GM15510 (cell line): ENCODE data around the gene DNASE1.

Experiments used
- POLR2A ChIP-seq: IDR thresholded peaks from 3 replicates; pipeline ENCODE4 v1.6.1; 2011; ENCODE audit warnings: borderline replicate concordance; ENCODE audit not compliant: insufficient read length; ENCODE audit errors: extremely low read depth

DNASE1 gene, protein sequence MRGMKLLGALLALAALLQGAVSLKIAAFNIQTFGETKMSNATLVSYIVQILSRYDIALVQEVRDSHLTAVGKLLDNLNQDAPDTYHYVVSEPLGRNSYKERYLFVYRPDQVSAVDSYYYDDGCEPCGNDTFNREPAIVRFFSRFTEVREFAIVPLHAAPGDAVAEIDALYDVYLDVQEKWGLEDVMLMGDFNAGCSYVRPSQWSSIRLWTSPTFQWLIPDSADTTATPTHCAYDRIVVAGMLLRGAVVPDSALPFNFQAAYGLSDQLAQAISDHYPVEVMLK

DNA sequence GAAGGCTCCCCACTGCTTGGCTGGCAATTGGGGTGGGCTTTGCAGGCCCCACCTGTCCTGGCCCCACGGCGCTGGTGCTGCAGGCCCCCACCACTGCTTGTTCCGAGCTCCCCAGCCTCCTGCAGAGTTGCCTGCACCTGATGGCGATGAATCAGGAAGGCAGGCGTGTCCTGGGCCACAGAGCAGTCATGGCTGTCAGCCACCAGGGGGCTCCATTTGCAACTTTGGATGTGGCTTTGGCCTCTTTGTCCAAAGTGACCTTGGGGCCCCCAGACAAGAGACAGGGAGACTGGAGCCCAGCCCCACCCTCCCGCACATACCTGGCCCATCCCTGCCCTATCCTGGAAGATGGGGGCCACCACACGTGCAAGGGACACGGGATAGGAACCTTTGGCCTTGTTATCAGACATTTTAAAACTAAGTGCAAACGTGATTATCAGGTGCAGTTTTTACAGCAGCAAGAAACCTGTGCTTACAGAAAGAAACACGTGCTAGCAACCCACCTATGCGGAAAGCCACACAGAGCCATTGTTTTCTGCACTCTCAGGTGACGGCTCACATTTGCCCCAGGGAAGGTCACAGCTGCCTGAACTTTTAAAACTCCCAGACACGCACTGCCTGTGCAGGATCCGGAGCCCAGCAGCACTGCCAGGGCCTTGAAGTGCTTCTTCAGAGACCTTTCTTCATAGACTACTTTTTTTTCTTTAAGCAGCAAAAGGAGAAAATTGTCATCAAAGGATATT lies at the start of gene DNASE1:
TSS of gene DNASE1 (plus strand) at position 443 of the 743 bp plus-strand sequence. CDS start 683 bp downstream, outside the sequence.
- TF ChIP-seq POLR2A, result no peak

GRCh38 chr16:3606441-3606840 lies 48.0 kb upstream of the DNASE1 start:
- no peak for TF ChIP-seq POLR2A

DNA sequence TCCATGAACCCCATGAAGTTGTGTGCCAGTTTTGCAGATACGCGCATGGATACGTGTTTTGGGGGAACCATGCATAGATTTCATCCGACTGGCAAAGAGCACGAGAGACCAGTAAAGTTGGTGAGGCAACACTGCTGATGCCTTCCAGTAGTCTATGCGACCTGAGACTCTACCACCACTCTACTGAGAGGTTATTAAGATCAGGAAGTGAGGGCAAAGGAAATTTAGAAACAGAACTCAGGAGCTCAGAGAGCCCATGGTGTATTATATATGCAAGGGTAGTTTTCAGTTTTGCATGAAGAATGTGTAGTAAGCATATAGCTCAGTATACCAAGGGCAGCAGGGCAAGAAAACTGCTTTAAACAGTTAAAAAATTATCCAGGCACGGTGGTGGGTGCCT lies 47.3 kb upstream of the DNASE1 start:
- TF ChIP-seq POLR2A, result no peak

DNA sequence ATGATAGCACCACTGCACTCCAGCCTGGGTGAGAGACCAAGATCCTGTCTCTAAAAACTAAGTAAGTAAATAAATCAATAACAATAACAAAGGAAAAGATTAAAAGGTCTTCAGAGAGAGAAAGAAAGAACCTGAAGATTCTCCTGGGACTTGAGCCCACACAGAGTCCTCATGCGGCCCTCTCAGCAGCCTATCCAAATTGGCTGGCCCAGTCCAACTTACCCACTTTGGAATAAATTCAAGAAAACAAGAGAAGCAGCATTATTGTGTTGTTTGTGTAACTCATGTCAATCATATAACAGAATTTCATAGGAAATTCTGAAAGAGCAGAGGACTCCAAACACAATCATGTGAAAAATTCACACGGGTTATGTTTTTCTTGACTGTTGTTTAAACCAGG lies 46.9 kb upstream of the DNASE1 start:
- no peak for TF ChIP-seq POLR2A

- no peak for TF ChIP-seq POLR2A
Measured at GRCh38 chr16:3608069-3608468, 46.4 kb upstream of the DNASE1 start.

DNA sequence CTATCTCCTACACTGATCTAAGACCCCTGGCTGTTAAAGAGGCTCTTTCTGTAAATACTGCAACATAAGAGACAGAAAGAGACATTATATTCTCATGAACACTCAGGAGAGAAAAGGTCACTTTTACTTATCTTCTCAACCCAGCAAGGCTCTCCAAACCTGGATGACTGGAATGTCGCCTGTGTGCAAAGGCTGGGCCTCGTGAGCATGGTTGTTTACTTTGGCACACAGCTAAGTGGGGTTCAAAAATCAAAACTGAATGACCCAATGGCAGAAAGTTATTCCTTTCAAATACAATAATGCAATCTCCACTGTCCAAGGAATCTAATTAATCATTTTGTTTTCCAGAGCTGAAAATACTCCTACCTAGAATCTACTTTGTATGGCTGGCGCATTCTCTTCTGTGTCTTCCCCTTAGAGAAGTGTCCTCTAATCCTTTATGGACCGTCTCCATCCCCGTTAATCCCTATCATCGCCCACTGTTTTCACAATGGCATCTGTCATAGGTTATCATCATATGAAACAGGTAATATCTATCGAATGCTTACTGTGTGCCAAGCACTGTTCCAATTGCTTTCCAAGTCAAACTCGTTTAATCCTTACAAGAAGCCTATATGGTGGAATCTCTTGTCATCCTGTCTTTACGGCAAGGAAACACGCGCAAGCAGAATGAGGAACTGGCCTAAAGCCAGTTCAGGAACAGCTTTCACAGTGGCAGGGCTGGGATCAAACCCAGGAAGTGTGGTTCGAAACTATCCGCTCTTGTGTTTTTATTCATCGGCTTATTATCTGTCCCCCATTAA lies 44.4 kb upstream of the DNASE1 start:
- no peak for TF ChIP-seq POLR2A

DNA sequence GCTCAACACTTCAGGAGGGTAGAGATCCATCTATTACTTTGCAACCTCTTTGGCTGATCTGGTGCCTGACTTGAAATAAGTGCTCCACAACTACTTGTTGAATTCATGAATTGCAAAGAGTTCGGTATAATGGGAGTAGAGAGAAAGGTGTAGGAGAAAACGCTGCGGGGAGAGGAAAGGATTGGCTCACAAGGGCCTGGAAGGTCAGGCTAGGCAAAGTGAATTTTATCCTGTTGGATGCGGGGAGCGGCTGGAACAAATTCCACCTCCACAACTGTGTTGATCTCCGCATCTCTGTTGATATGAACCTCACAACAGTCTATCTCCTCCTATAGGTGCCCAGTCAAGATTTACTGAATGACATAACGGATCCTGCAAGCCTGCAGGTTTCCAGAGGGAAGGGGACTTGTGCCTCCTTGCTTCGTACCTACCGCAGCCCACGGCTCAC lies 43.8 kb upstream of the DNASE1 start:
- TF ChIP-seq POLR2A, result no peak

- TF ChIP-seq POLR2A, result peak; percentile 93
Measured at GRCh38 chr16:3611146-3611975, 43.1 kb upstream of the DNASE1 start, which contains the start of gene SLX4. SLX4 (minus strand) TSS chr16:3611606; CDS start chr16:3608964, 2,642 bp downstream.

GRCh38 chr16:3612510-3613466 lies 41.7 kb upstream of the DNASE1 start:
- TF ChIP-seq POLR2A, result no peak

- no peak for TF ChIP-seq POLR2A
Measured at GRCh38 chr16:3618769-3619141, 35.7 kb upstream of the DNASE1 start.

DNA sequence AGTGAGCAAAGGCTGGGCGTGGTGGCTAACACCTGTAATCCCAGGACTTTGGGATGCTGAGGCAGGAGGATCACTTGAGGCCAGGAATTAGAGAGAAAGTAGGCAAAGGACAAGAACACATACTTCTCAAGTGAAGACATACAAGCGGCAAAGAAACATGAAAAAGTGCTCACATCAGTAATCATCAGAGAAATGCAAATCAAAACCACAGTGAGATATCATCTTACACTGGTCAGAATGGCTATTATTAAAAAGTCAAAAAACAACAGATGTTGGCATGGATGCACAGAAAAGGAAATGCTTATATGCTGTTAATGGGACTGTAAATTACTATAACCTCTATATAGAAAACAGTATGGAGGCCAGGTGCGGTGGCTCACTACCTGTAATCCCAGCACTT lies 30.8 kb upstream of the DNASE1 start:
- no peak for TF ChIP-seq POLR2A

- no peak for TF ChIP-seq POLR2A
Measured at GRCh38 chr16:3625331-3625730, 29.2 kb upstream of the DNASE1 start.

- TF ChIP-seq POLR2A, result no peak
Measured at GRCh38 chr16:3625911-3626732, 28.4 kb upstream of the DNASE1 start.

DNA sequence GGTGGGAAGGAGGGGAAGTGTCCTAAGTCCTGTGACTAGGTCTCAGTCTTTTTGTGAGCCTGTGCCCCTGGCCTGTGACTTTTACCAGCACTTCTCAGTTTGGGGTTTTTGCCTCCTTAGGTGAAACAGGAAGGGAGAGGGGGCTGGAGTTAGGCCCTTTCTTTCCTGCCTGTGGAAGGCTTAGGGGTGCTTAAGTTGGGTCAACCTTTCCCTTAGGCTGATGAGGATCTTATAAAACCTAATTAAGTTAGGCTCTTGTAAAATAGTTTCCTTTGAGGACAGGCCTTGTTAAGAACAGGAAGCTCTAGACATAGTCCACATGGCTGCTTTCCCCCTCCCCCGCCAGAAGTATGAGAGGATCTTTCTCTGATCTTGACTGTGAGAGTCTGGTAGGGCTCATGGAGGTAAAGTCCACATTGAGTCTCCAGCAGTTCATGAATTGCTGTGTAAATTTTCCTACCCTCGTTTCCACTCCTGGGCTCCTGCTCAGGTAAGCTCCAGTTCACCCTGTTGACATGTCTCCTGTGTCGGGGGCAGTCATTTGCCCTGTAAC lies 17.0 kb upstream of the DNASE1 start:
- TF ChIP-seq POLR2A, result no peak
